ENCODE data around the gene METTL5. TPM values are rescaled to one million over a fixed set of nuclear protein-coding genes. Genes with fewer than 3 reads are reported as not detected.
"Not testable (repeated sequence)": the region's sequence is repeated elsewhere in the genome, so short reads cannot be mapped to it uniquely, and the experiment has no call there.

Gene METTL5
- total RNA-seq, 1 donor from 2014 or later, result 49.4 TPM

DNA sequence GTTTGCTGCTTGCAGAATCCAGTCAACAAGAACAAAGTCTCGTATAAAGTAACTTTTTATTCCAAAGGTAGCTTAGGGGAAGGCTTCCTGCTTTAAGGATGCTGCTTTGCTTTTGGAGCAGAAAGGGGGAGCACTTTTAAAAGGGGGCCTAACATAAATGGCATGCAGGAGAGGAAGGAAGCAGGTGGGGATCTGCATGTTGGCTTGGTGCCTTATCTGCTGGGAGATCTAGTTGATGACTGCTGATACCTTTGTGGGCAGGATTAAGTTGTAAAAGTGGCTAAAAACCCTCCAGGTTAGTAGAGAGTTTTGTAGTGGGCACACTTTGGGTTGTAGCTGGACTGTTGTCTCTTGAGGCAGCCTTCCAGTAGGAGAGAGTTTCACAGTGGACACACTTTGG lies 25.0 kb upstream of the METTL5 start:
- peaks cover 10% of the 10 kb centered on the region for H3K36me3 Mint-ChIP-seq
- H3K4me3 Mint-ChIP-seq, result no peak overlapping the region
- H3K4me1 Mint-ChIP-seq (ENCODE audit: unreplicated experiment), result no peaks in the 10 kb centered on the region
- no peak overlapping the region for H3K27ac Mint-ChIP-seq
- H3K9me3 Mint-ChIP-seq, result no peaks in the 10 kb centered on the region
- no peaks in the 10 kb centered on the region for H3K27me3 Mint-ChIP-seq
- no peak for TF ChIP-seq CTCF (conservative IDR thresholded peaks at IDR 0.05)
- DNase-seq (ENCODE audit: extremely low spot score, unreplicated experiment), result no peak

- H3K4me1 Mint-ChIP-seq (ENCODE audit: unreplicated experiment); H3K36me3 Mint-ChIP-seq; H3K9me3 Mint-ChIP-seq; H3K27ac Mint-ChIP-seq; H3K27me3 Mint-ChIP-seq; DNase-seq (ENCODE audit: extremely low spot score, unreplicated experiment); H3K4me3 Mint-ChIP-seq: not testable (repeated sequence)
Observed at GRCh38 chr2:169848959-169849693, 24.4 kb upstream of the METTL5 start.

GRCh38 chr2:169845016-169845415 lies 20.3 kb upstream of the METTL5 start:
- Mint-ChIP-seq H3K27ac (no peak overlapping the region), H3K9me3 (no peaks in the 10 kb centered on the region), H3K36me3 (peaks cover 15% of the 10 kb centered on the region), H3K4me1 (ENCODE audit: unreplicated experiment) (no peaks in the 10 kb centered on the region), H3K27me3 (no peaks in the 10 kb centered on the region), H3K4me3 (no peak overlapping the region)
- no peak for DNase-seq (ENCODE audit: extremely low spot score, unreplicated experiment)
- TF ChIP-seq CTCF (conservative IDR thresholded peaks at IDR 0.05), result no peak

- H3K27ac Mint-ChIP-seq; H3K4me1 Mint-ChIP-seq (ENCODE audit: unreplicated experiment); H3K27me3 Mint-ChIP-seq; H3K9me3 Mint-ChIP-seq; H3K4me3 Mint-ChIP-seq; DNase-seq (ENCODE audit: extremely low spot score, unreplicated experiment): not testable (repeated sequence)
- peaks cover 18% of the 10 kb centered on the region for H3K36me3 Mint-ChIP-seq
Observed at GRCh38 chr2:169841625-169842024, 16.9 kb upstream of the METTL5 start.

- Mint-ChIP-seq H3K4me3 (no peak overlapping the region), H3K9me3 (no peaks in the 10 kb centered on the region), H3K4me1 (ENCODE audit: unreplicated experiment) (no peaks in the 10 kb centered on the region), H3K27me3 (no peaks in the 10 kb centered on the region), H3K36me3 (peaks cover 18% of the 10 kb centered on the region), H3K27ac (no peak overlapping the region)
- no peak for DNase-seq (ENCODE audit: extremely low spot score, unreplicated experiment)
- TF ChIP-seq CTCF (conservative IDR thresholded peaks at IDR 0.05), result no peak
Observed at GRCh38 chr2:169840747-169841142, 16.0 kb upstream of the METTL5 start.

DNA sequence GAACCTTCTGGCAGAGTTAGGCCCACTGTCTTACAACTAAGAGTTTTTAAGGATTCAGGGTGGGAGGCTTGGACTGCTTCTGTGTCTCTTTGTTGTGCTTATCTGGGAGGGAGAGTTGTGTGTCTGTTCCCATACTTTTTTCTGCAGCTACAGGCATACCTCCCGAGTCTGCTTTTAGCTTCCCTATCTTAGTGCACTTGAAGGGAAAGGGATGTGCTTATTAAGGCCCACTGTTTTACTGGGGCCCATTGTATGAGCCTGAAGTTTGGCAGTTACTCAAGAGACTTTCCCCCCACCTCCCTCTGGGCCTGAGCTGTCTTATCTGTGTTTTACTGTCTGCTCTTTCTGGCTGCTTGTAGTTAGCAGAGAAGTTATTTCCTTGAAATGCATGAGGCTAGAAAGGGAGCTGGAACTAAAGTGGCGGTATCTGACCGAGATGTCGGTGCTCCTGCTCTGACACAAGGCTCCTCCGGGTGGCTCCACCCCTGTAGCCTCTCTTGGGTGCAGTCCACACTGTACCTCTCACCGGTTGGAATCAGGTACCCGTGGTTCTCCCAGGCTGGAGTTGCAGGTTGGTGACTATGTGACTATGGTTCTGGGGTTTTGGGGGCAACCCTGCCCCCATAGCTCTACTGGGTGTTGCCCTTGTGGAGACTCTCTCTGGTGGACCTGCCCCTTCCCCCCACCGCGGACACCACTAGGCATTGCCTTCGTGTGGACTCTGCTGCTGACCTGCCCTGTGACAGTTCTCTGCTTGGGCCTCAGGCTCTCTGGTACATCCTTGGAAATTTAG lies 15.4 kb upstream of the METTL5 start:
- H3K27ac Mint-ChIP-seq, result no peak overlapping the region
- H3K9me3 Mint-ChIP-seq, result no peaks in the 10 kb centered on the region
- TF ChIP-seq CTCF (conservative IDR thresholded peaks at IDR 0.05), result no peak
- H3K4me3 Mint-ChIP-seq, result no peak overlapping the region
- no peaks in the 10 kb centered on the region for H3K27me3 Mint-ChIP-seq
- no peak for DNase-seq (ENCODE audit: extremely low spot score, unreplicated experiment)
- H3K36me3 Mint-ChIP-seq, result peaks cover 18% of the 10 kb centered on the region
- no peaks in the 10 kb centered on the region for H3K4me1 Mint-ChIP-seq (ENCODE audit: unreplicated experiment)

All from type B pancreatic cell (in vitro differentiated cells).